ENCODE results near the gene SFMBT1. TPM values are rescaled to one million over a fixed set of nuclear protein-coding genes. Genes with fewer than 3 reads are reported as not detected.

SFMBT1 gene
- total RNA-seq, 1 experiment from 2014 or later: 14.8 TPM

DNA sequence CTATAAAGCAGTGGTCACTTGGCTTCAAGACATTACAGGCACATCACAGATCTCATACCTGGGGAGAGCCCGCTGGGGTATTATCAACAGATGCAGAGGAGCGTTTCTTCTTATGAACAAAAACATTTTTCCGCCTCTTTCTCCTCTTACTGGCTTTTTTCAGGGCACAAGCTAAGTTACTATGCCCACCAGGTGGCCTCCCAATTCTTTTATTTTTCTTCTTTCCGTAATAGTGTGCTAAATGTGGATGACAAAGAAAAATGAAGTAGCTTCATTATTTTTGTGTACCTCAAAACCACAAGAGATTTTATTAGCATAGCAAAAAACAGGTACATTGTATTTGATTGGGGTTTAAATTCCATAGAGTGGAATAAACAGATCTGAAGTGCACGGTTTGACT, 138.4 kb downstream of the SFMBT1 start:
- no peaks in the 10 kb centered on the region for H3K4me1 ChIP-seq (ENCODE audit: control insufficient read depth in 1 of 2, insufficient read depth in 2 of 2, low read length in 2 of 2)
- DNase-seq (ENCODE audit: low read depth, low spot score) (no peak), ATAC-seq (no peak)
- no peaks in the 10 kb centered on the region for H3K79me2 ChIP-seq (ENCODE audit: insufficient read depth, low read length)
- no peaks in the 10 kb centered on the region for H4K20me1 ChIP-seq (ENCODE audit: insufficient read depth)
- CTCF ChIA-PET: interaction anchor here (1.2 kb wide), 1 partner anchor 166 kb away, joined by 3 read pairs; no protein-coding TSS in a partner anchor
- H3K4me2 ChIP-seq (ENCODE audit: low read length): no peak overlapping the region
- H3K9me2 ChIP-seq (ENCODE audit: insufficient read depth): no peaks in the 10 kb centered on the region
- H3K27me3 ChIP-seq (ENCODE audit: insufficient read depth, low read length): no peaks in the 10 kb centered on the region
- POLR2A ChIA-PET: no interaction called here
- no TSS peak for BruUV-seq (replicated peaks)
- RAD21 ChIA-PET (ENCODE audit: low non-redundant PET in 1 of 2, low total read pairs in 2 of 2, uncharacterized antibody in 2 of 2, unreplicated experiment in 2 of 2): no interaction called here
- H2AFZ ChIP-seq (ENCODE audit: low read depth, low read length, poor library complexity, severe bottlenecking): no peak overlapping the region
- intact Hi-C loops (cut with micrococcal nuclease): no loop called here
- H3K27ac ChIP-seq (ENCODE audit: low read depth, low read length): no peak overlapping the region
- no peak overlapping the region for H3K4me3 ChIP-seq (replicated peaks in 1 of 2; ENCODE audit: low read depth in 1 of 2, low read length in 2 of 2)
- peaks cover 15 to 22% of the 10 kb centered on the region in 2 experiments for H3K36me3 ChIP-seq (ENCODE audit: control insufficient read depth in 1 of 2, insufficient read depth in 2 of 2, low read length in 2 of 2)
- no peak overlapping the region for H3K9ac ChIP-seq (ENCODE audit: low read length)
- no peaks in the 10 kb centered on the region for H3K9me3 ChIP-seq (ENCODE audit: control insufficient read depth in 1 of 2, insufficient read depth in 1 of 2, low read depth in 1 of 2, low read length in 2 of 2)
- TF ChIP-seq EZH2phosphoT487 (IDR thresholded peaks at IDR 0.05; ENCODE audit: borderline replicate concordance) (no peak), YY1 (IDR thresholded peaks at IDR 0.05; ENCODE audit: extremely low read depth, insufficient replicate concordance, low read depth, low read length) (no peak), RAD21 (IDR thresholded peaks at IDR 0.05; ENCODE audit: low read depth) (0 out of 2 replicates have a peak, but pooled peaks have one; percentile 14), FOSL1 (IDR thresholded peaks at IDR 0.05; ENCODE audit: low read depth) (no peak)
- TF ChIP-seq, protein P1, sequence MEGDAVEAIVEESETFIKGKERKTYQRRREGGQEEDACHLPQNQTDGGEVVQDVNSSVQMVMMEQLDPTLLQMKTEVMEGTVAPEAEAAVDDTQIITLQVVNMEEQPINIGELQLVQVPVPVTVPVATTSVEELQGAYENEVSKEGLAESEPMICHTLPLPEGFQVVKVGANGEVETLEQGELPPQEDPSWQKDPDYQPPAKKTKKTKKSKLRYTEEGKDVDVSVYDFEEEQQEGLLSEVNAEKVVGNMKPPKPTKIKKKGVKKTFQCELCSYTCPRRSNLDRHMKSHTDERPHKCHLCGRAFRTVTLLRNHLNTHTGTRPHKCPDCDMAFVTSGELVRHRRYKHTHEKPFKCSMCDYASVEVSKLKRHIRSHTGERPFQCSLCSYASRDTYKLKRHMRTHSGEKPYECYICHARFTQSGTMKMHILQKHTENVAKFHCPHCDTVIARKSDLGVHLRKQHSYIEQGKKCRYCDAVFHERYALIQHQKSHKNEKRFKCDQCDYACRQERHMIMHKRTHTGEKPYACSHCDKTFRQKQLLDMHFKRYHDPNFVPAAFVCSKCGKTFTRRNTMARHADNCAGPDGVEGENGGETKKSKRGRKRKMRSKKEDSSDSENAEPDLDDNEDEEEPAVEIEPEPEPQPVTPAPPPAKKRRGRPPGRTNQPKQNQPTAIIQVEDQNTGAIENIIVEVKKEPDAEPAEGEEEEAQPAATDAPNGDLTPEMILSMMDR (IDR thresholded peaks at IDR 0.05 in 2 of 3, conservative IDR thresholded peaks at IDR 0.05 in 1 of 3; ENCODE audit: borderline replicate concordance in 1 of 3, insufficient read depth in 1 of 3, low read depth in 2 of 3, low read length in 2 of 3): 0 out of 6 replicates have a peak, but pooled peaks of 1 of the 3 experiments have one; percentile 13

DNA sequence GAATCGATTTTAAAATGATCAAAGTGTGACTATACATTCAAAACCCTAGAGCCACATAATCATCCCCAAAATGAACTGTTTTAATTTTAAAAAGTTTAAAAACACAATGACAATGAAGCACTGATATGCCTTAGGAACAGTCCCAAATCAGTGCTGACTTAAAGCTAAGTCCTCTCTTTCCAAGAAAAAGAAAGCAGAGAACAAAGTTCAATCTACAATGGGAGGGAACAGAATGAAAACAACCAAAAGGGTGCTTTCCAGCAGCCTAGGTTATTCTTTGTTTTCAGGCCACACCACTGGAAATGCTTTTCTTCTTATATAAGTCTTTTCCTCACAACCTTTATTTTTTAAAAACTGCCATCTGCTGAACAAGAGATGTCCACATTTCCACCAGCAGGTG, 141.3 kb downstream of the SFMBT1 start:
- Histone ChIP-seq H3K36me3 (ENCODE audit: control insufficient read depth in 1 of 2, insufficient read depth in 2 of 2, low read length in 2 of 2) (peaks cover 8 to 17% of the 10 kb centered on the region in 2 experiments; a peak in 3 of 4 replicates), H3K9me3 (ENCODE audit: control insufficient read depth in 1 of 2, insufficient read depth in 1 of 2, low read depth in 1 of 2, low read length in 2 of 2) (no peaks in the 10 kb centered on the region), H3K27me3 (ENCODE audit: insufficient read depth, low read length) (no peaks in the 10 kb centered on the region), H4K20me1 (ENCODE audit: insufficient read depth) (no peaks in the 10 kb centered on the region), H3K4me1 (ENCODE audit: control insufficient read depth in 1 of 2, insufficient read depth in 2 of 2, low read length in 2 of 2) (no peaks in the 10 kb centered on the region), H3K27ac (ENCODE audit: low read depth, low read length) (no peak overlapping the region), H3K79me2 (ENCODE audit: insufficient read depth, low read length) (no peaks in the 10 kb centered on the region), H3K9ac (ENCODE audit: low read length) (no peak overlapping the region), H2AFZ (ENCODE audit: low read depth, low read length, poor library complexity, severe bottlenecking) (no peak overlapping the region), H3K9me2 (ENCODE audit: insufficient read depth) (no peaks in the 10 kb centered on the region), H3K4me3 (replicated peaks in 1 of 2; ENCODE audit: low read depth in 1 of 2, low read length in 2 of 2) (no peak overlapping the region), H3K4me2 (ENCODE audit: low read length) (no peak overlapping the region)
- ChIA-PET RAD21 (ENCODE audit: low non-redundant PET in 1 of 2, low total read pairs in 2 of 2, uncharacterized antibody in 2 of 2, unreplicated experiment in 2 of 2) (no interaction called here), CTCF (no interaction called here), POLR2A (interaction anchor here (1.2 kb wide), 1 partner anchor 95 kb away, joined by 3 read pairs; no protein-coding TSS in a partner anchor)
- no TSS peak for BruUV-seq (replicated peaks)
- no peak for DNase-seq (ENCODE audit: low read depth, low spot score)
- intact Hi-C loops (cut with micrococcal nuclease): no loop called here
- TF ChIP-seq EZH2phosphoT487 (IDR thresholded peaks at IDR 0.05; ENCODE audit: borderline replicate concordance) (no peak), JUND (IDR thresholded peaks at IDR 0.05) (no peak)
- no peak for ATAC-seq
